ENCODE data around the gene RNPS1.

Gene RNPS1

DNA sequence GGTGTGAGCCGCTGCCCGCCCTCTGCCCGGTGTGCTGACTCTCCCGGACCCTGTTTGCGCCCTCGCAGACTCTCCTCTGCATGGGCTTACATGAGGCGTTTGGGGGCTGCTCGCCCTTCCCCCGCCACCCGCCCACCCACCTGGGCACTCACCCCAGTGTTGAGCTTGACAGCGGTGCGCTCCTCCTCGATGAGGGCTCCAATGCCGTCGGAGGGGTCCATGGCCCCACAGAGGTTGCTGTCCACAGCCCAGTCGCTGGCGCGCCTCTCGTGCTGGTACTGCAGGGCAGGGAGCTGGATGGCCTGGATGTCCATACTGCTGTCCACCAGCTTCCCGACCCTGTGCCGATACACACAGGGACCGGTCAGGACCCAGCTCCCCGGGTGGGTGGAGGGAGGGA, 21.4 kb upstream of the RNPS1 start:
- H3K4me3 ChIP-seq (ENCODE audit: low read length), result no peak overlapping the region
- H3K4me1 ChIP-seq (ENCODE audit: control insufficient read depth, low read depth, low read length), result no peaks in the 10 kb centered on the region
- H3K9me3 ChIP-seq (ENCODE audit: control insufficient read depth, low read depth, low read length), result no peaks in the 10 kb centered on the region
- H3K36me3 ChIP-seq (ENCODE audit: control insufficient read depth, low read depth, low read length), result no peaks in the 10 kb centered on the region
- H3K27ac ChIP-seq (ENCODE audit: low read length), result no peak overlapping the region
- no peak overlapping the region for H3K9ac ChIP-seq (ENCODE audit: low read length)
- no peaks in the 10 kb centered on the region for H3K27me3 ChIP-seq (ENCODE audit: control insufficient read depth, insufficient read depth, low read length)

DNA sequence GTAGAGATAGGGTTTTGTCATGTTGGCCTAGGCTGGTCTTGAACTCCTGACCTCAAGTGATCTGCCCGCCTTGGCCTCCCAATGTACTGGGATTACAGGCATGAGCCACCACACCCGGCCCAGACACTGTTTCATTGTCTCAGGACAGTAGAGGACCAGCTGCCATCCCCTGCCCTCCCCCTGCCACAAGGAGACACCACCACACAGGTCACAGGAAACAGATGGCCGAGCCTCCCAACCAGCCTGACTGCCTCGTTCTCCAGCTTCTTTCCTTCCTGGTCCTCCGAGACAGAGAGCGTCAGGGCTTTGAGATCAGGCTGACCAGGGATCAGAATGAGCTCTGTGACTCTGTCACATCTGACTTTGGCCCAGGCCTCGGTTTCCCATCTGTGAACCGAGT, 20.8 kb upstream of the RNPS1 start:
- no peaks in the 10 kb centered on the region for H3K9me3 ChIP-seq (ENCODE audit: control insufficient read depth, low read depth, low read length)
- no peak overlapping the region for H3K27ac ChIP-seq (ENCODE audit: low read length)
- no peaks in the 10 kb centered on the region for H3K27me3 ChIP-seq (ENCODE audit: control insufficient read depth, insufficient read depth, low read length)
- H3K4me3 ChIP-seq (ENCODE audit: low read length), result no peak overlapping the region
- H3K9ac ChIP-seq (ENCODE audit: low read length), result no peak overlapping the region
- no peaks in the 10 kb centered on the region for H3K4me1 ChIP-seq (ENCODE audit: control insufficient read depth, low read depth, low read length)
- H3K36me3 ChIP-seq (ENCODE audit: control insufficient read depth, low read depth, low read length), result no peaks in the 10 kb centered on the region

DNA sequence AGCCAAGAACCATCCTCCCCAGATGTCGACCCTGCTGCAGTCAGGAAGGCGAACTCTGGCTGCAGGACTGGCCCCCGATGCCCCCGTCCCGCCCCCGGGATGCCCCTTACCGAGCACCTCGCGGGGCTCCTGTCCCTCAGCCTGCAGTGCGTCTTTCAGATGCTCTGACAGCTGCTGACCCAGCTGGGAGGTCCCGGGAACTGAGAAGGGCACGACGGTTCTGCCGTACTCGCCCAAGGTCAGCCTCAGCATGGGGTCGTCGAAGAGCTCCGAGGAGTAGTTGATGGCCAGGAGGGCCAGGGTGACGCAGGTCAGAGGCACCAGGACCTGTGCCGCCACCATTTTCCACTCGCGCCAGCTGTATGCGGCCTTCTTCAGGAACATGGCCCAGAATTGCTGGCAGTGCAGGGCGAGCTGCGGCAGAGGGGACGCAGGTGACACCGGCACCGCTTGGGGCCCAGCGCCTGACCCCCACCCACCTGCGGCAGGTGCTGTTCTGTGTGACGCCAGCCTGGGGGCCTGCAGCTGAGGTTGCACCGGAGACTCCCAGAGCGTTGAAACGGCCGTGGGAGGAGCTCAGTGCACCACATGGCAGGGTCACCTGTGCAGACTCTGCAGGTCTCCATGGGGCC, 20.1 kb upstream of the RNPS1 start:
- H3K27ac ChIP-seq (ENCODE audit: low read length), result no peak overlapping the region
- H3K9ac ChIP-seq (ENCODE audit: low read length), result no peak overlapping the region
- H3K9me3 ChIP-seq (ENCODE audit: control insufficient read depth, low read depth, low read length), result no peaks in the 10 kb centered on the region
- H3K4me1 ChIP-seq (ENCODE audit: control insufficient read depth, low read depth, low read length), result no peaks in the 10 kb centered on the region
- no peaks in the 10 kb centered on the region for H3K27me3 ChIP-seq (ENCODE audit: control insufficient read depth, insufficient read depth, low read length)
- H3K4me3 ChIP-seq (ENCODE audit: low read length), result no peak overlapping the region
- H3K36me3 ChIP-seq (ENCODE audit: control insufficient read depth, low read depth, low read length), result no peaks in the 10 kb centered on the region

DNA sequence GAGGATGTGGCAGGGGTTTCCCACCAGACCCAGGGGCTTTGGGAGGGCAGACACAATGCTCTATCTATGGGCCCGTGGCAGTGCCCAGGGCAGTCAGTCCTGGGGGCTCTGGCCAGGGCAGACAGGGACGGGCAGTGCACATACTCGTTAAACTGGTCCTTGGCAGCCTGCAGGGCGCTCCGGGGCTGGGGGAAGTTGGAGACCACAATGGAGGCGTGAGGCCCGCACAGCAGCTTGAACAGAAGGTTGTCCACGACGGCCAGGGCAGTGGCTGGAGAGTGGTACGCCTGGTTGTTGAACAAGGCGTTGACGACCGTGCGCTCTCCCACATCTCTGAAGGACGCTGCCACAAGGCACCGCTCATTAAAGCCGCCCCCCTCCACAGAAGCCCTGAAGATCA, 18.6 kb upstream of the RNPS1 start:
- Histone ChIP-seq H3K4me3 (ENCODE audit: low read length) (no peak overlapping the region), H3K9ac (ENCODE audit: low read length) (no peak overlapping the region), H3K9me3 (ENCODE audit: control insufficient read depth, low read depth, low read length) (no peaks in the 10 kb centered on the region), H3K4me1 (ENCODE audit: control insufficient read depth, low read depth, low read length) (no peaks in the 10 kb centered on the region), H3K27ac (ENCODE audit: low read length) (no peak overlapping the region), H3K36me3 (ENCODE audit: control insufficient read depth, low read depth, low read length) (no peaks in the 10 kb centered on the region), H3K27me3 (ENCODE audit: control insufficient read depth, insufficient read depth, low read length) (no peaks in the 10 kb centered on the region)

DNA sequence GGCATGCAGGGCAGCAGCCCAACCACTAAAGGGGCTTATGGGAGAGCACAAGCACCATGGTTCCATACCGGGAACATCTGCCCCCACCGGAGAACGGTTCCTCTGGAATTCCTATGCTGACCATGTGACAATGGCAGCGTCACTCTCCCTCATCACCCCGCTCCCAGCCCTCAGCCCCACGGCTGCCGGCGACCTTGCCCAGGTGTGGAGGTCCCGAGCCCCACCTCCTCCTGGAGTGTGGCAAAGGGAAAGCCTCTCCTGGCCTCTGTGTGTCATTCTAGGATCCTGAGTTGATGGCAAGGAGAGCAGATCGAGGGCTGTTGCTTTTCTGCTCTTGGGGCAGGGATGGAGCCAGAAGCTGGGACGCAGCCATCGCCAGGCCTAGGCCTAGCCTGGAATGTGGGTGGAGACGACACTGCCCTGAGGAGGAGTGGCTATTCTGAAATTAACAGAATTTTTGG, 17.8 kb upstream of the RNPS1 start:
- H3K9ac ChIP-seq (ENCODE audit: low read length), result no peak overlapping the region
- H3K9me3 ChIP-seq (ENCODE audit: control insufficient read depth, low read depth, low read length), result no peaks in the 10 kb centered on the region
- H3K27me3 ChIP-seq (ENCODE audit: control insufficient read depth, insufficient read depth, low read length), result no peaks in the 10 kb centered on the region
- no peak overlapping the region for H3K4me3 ChIP-seq (ENCODE audit: low read length)
- H3K36me3 ChIP-seq (ENCODE audit: control insufficient read depth, low read depth, low read length), result no peaks in the 10 kb centered on the region
- H3K27ac ChIP-seq (ENCODE audit: low read length), result no peak overlapping the region
- no peaks in the 10 kb centered on the region for H3K4me1 ChIP-seq (ENCODE audit: control insufficient read depth, low read depth, low read length)

DNA sequence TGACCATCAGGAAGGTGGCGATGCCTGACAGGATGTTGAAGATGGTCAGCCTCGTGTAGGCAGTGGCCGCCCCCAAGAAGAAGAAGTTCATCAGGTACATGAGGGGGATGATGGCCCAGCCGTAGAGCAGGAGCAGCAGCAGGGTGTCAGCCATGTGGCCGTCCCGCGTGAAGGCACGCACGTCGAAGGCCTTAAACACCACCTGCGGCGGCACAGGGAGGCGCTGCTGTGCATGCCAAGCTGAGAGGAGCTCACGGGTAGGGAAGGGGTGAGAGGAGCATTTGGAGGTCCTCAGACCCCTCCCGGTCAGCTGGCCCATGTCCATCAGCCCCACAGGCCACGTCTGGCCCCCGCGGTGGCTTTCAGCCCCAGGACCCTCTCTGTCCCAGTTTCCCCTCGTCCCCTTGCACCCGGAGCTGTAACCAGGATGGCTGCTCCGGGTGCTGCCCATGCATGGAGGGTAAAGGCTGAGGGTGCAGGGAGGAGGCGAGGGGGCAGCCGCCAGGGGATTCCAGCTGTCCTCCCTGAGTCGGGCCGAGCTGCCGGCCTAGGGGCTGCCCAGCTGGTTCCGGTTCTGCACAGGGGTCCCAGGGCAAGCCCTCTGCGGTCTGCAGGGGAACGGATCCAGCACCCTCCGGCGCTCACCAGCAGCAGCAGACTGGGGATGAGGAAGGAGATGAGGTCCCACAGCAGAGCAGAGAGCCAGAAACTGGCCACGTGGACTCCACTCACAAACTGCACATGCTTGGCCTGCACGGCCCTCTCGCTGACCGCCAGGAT, 17.1 kb upstream of the RNPS1 start:
- H3K4me3 ChIP-seq (ENCODE audit: low read length), result no peak overlapping the region
- no peaks in the 10 kb centered on the region for H3K9me3 ChIP-seq (ENCODE audit: control insufficient read depth, low read depth, low read length)
- H3K4me1 ChIP-seq (ENCODE audit: control insufficient read depth, low read depth, low read length), result no peaks in the 10 kb centered on the region
- H3K36me3 ChIP-seq (ENCODE audit: control insufficient read depth, low read depth, low read length), result no peaks in the 10 kb centered on the region
- H3K9ac ChIP-seq (ENCODE audit: low read length), result no peak overlapping the region
- no peaks in the 10 kb centered on the region for H3K27me3 ChIP-seq (ENCODE audit: control insufficient read depth, insufficient read depth, low read length)
- no peak overlapping the region for H3K27ac ChIP-seq (ENCODE audit: low read length)

DNA sequence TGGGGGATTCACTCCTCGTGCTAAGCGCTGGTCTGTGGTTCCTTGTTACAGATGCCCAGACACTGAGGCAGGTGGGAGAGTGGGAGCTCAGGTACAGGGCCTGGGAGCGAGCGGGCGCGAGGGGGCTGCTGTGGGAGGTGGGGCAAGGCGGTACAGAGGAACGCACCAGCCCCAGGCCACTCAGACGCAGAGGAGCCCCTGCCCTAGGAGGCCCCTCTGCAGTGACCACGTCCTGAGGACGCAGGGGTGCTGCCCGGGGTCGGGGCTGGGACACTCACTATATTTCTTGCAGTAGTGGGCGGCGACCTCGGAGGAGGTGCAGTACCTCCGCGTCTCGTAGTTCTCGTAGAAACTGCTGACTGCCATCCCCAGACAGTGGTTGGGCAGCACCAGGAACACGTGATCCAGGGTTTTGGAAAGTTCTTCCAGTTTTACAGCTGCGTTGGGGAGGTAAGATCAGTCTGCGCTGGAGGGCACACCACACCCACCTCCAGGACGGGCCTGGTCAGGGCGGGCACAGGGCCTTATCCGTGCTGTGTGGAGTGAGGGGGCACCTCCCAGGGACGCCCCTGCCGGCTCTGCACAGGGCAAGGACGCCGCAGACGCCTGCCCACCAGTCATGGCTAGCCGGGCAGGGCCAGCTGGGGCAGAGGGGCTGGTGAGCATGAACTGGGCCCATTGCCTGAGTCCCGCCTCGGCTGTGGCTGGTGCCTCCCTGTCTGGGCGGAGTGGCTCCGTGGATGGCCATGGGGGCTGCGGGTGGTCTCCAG, 16.3 kb upstream of the RNPS1 start:
- H3K27me3 ChIP-seq (ENCODE audit: control insufficient read depth, insufficient read depth, low read length), result no peaks in the 10 kb centered on the region
- no peaks in the 10 kb centered on the region for H3K4me1 ChIP-seq (ENCODE audit: control insufficient read depth, low read depth, low read length)
- no peak overlapping the region for H3K27ac ChIP-seq (ENCODE audit: low read length)
- H3K9me3 ChIP-seq (ENCODE audit: control insufficient read depth, low read depth, low read length), result no peaks in the 10 kb centered on the region
- no peak overlapping the region for H3K9ac ChIP-seq (ENCODE audit: low read length)
- no peaks in the 10 kb centered on the region for H3K36me3 ChIP-seq (ENCODE audit: control insufficient read depth, low read depth, low read length)
- no peak overlapping the region for H3K4me3 ChIP-seq (ENCODE audit: low read length)

DNA sequence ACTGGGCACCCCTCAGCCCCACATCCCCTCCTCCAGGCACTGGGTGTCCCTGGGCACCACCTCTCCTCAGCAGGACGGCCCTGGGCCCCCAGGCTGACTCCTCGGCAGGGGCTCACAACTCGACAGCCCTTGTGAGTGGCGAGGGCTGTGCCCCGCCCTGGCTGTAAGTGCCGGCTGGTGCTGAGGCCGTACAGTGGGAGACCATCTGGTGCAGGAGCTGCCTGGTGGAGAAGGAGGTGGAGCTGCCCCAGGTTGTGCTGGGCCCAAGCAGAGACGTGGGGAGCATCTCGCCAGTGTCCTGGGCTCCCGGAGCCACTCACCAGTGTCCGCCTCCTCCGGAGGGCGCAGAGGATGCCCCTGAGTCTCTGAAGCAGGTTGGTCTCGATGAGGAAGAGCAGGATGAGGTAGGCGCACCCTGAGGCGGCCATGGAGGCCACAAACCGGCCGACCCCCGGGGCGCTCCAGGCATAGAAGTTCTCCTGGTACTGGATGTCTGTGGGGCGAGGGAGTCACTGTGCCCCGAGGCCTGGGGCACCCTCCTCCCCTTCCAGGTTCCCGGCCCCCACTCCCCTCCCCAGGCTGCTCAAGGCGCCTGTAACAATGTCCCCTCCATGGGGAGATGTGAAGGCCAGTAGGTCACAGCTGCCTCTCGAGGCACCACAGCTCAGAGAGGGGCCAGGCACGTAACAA, 15.1 kb upstream of the RNPS1 start:
- H3K27ac ChIP-seq (ENCODE audit: low read length), result no peak overlapping the region
- no peaks in the 10 kb centered on the region for H3K36me3 ChIP-seq (ENCODE audit: control insufficient read depth, low read depth, low read length)
- H3K9me3 ChIP-seq (ENCODE audit: control insufficient read depth, low read depth, low read length), result no peaks in the 10 kb centered on the region
- no peaks in the 10 kb centered on the region for H3K4me1 ChIP-seq (ENCODE audit: control insufficient read depth, low read depth, low read length)
- no peaks in the 10 kb centered on the region for H3K27me3 ChIP-seq (ENCODE audit: control insufficient read depth, insufficient read depth, low read length)
- H3K4me3 ChIP-seq (ENCODE audit: low read length), result no peak overlapping the region
- no peak overlapping the region for H3K9ac ChIP-seq (ENCODE audit: low read length)

DNA sequence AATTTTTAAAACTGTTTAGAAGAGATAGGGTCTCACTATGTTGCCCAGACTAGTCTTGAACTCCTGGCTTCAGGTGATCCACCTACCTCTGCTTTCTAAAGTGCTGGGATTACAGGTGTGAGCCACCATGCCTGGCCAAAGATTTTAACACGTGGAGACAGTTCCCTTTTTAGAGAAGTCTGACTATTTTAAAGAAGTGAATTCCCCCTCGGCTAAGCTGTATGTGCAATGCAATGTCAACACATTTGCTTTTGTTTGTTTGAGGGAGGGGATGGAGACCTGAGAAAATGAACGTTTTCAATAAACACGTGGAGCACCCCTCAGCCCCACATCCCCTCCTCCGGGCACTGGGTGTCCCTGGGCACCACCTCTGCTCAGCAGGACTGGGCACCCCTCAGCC, 14.3 kb upstream of the RNPS1 start:
- no peaks in the 10 kb centered on the region for H3K4me1 ChIP-seq (ENCODE audit: control insufficient read depth, low read depth, low read length)
- H3K9me3 ChIP-seq (ENCODE audit: control insufficient read depth, low read depth, low read length), result no peaks in the 10 kb centered on the region
- no peak overlapping the region for H3K9ac ChIP-seq (ENCODE audit: low read length)
- no peaks in the 10 kb centered on the region for H3K36me3 ChIP-seq (ENCODE audit: control insufficient read depth, low read depth, low read length)
- H3K27me3 ChIP-seq (ENCODE audit: control insufficient read depth, insufficient read depth, low read length), result no peaks in the 10 kb centered on the region
- H3K27ac ChIP-seq (ENCODE audit: low read length), result no peak overlapping the region
- H3K4me3 ChIP-seq (ENCODE audit: low read length), result no peak overlapping the region

DNA sequence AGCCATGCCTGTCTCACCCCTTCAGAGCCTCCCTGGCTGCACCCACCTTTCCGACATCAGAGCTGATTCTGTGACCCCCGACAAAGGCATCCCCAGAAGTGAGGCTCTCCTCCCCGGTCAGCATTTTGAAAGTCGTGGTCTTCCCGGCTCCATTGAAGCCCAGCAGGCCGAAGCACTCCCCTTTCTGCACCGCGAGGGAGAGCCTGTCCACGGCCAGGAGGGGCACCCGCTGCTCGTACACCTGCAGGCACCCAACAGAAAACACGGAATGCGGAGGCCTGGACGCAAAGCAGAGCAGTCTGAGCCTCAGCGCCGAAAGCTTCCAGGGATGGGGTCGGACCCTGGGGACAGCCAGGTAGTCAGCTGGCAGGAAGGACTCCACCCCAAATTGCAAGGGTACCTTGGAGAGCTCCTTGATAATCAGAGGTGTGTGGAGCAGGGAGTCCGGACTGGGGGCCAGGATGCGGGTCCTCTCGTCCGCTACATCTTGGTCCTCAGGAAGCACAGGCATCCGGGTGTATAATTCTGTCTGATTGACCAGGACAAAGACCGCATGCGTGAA, 13.1 kb upstream of the RNPS1 start:
- Histone ChIP-seq H3K9me3 (ENCODE audit: control insufficient read depth, low read depth, low read length) (no peaks in the 10 kb centered on the region), H3K4me1 (ENCODE audit: control insufficient read depth, low read depth, low read length) (no peaks in the 10 kb centered on the region), H3K9ac (ENCODE audit: low read length) (no peak overlapping the region), H3K36me3 (ENCODE audit: control insufficient read depth, low read depth, low read length) (no peaks in the 10 kb centered on the region), H3K27me3 (ENCODE audit: control insufficient read depth, insufficient read depth, low read length) (no peaks in the 10 kb centered on the region), H3K4me3 (ENCODE audit: low read length) (no peak overlapping the region), H3K27ac (ENCODE audit: low read length) (no peak overlapping the region)

DNA sequence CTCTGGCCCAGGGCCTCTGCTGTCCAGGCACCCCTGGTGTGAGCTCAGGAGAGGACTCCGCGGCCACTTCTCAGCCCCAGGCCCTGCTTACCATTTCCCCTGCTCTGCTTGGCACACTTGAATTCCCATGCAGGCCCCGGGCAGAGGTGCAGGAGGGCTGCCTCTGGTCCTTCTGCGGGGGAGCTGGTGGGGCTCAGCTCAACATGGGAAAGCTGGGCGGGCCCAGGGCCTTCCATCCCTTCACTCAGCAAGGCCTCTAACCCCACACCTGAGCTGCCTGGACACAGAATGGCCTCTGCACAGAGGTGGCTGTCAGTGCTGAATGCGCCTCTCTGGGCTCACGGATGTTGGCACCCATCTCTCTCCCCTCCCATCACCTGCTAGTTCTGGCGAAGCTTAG, 12.5 kb upstream of the RNPS1 start:
- Histone ChIP-seq H3K4me1 (ENCODE audit: control insufficient read depth, low read depth, low read length) (no peaks in the 10 kb centered on the region), H3K9ac (ENCODE audit: low read length) (no peak overlapping the region), H3K36me3 (ENCODE audit: control insufficient read depth, low read depth, low read length) (no peaks in the 10 kb centered on the region), H3K27ac (ENCODE audit: low read length) (no peak overlapping the region), H3K27me3 (ENCODE audit: control insufficient read depth, insufficient read depth, low read length) (no peaks in the 10 kb centered on the region), H3K9me3 (ENCODE audit: control insufficient read depth, low read depth, low read length) (no peaks in the 10 kb centered on the region), H3K4me3 (ENCODE audit: low read length) (no peak overlapping the region)
